SK-N-SH (cell line): ENCODE data around the gene LRRC8C. TPM values are rescaled to one million over a fixed set of nuclear protein-coding genes. Genes with fewer than 3 reads are reported as not detected.

ENCODE experiments used
- CTCF ChIA-PET: fragments of 300-600, 350-600 bp; formaldehyde crosslinking; extraction: SDS; loops from one replicate; lab custom pipeline; 2021; lab: Yijun Ruan, JAX
- POLR2A ChIA-PET: fragments of 350-600 bp; sonication (Branson Sonifier 250); formaldehyde crosslinking; extraction: SDS; loops from one replicate; lab custom pipeline; 2020; ENCODE audit warnings: antibody characterized with exemption, inconsistent platforms; lab: Yijun Ruan, JAX
- DNase-seq: peaks from one replicate; pipeline ENCODE4 v3.0.0; 2012
- H2AFZ ChIP-seq: fragments of 200-600 bp; sonication (generic); 2 replicates; pipeline ENCODE4 v1.8.1; 2016; ENCODE audit warnings: antibody characterized with exemption, mild to moderate bottlenecking, low read depth
- H3F3A ChIP-seq: fragments of 200-600 bp; sonication (generic); replicated peaks from 2 replicates; pipeline ENCODE3; 2016; ENCODE audit warnings: antibody characterized with exemption, mild to moderate bottlenecking; ENCODE audit not compliant: insufficient read depth
- H3K27ac ChIP-seq, 2 experiments: fragments of 200-500 bp in 1 of 2; fragments of 200-600 bp in 1 of 2; sonication (Bioruptor generic) in 1 of 2; sonication (generic), shearing (Covaris generic) in 1 of 2; 2 replicates each; pipeline versions ENCODE4 v1.5.1 to v1.6.1; 2014 to 2016; ENCODE audit warnings: low read depth in 2 of 2, inconsistent platforms in 1 of 2, low read length in 1 of 2, mild to moderate bottlenecking in 1 of 2, mixed read lengths in 1 of 2
- H3K27me3 ChIP-seq: fragments of 200-600 bp; sonication (generic), shearing (Covaris generic); 2 replicates; pipeline ENCODE4 v1.6.1; 2016; ENCODE audit warnings: mixed run types; ENCODE audit not compliant: insufficient read depth
- H3K36me3 ChIP-seq, 2 experiments: fragments of 200-500 bp in 1 of 2; fragments of 200-600 bp in 1 of 2; sonication (Bioruptor generic) in 1 of 2; sonication (generic) in 1 of 2; replicated peaks in 1 of 2; 2 replicates each; pipeline versions ENCODE3 to v1.5.1; 2014 to 2016; ENCODE audit warnings: low read length in 1 of 2, mild to moderate bottlenecking in 1 of 2; ENCODE audit not compliant: insufficient read depth in 2 of 2, control insufficient read depth in 1 of 2
- H3K4me1 ChIP-seq, 2 experiments: fragments of 200-500 bp in 1 of 2; fragments of 200-600 bp in 1 of 2; sonication (Bioruptor generic) in 1 of 2; sonication (generic), shearing (Covaris generic) in 1 of 2; 2 replicates each; pipeline versions ENCODE4 v1.5.1 to v1.6.1; 2014 to 2016; ENCODE audit warnings: low read depth in 1 of 2, low read length in 1 of 2, mixed run types in 1 of 2; ENCODE audit not compliant: insufficient read depth in 2 of 2, control insufficient read depth in 1 of 2
- H3K4me2 ChIP-seq: fragments of 200-600 bp; sonication (generic), shearing (Covaris generic); 2 replicates; pipeline ENCODE4 v1.6.1; 2017; ENCODE audit warnings: mixed run types
- H3K4me3 ChIP-seq, 2 experiments: fragments of 200-500 bp in 1 of 2; fragments of 200-600 bp in 1 of 2; sonication (Bioruptor generic) in 1 of 2; sonication (generic), shearing (Covaris generic) in 1 of 2; 2 replicates each; pipeline versions ENCODE4 v1.5.1 to v1.8.1; 2014 to 2016; ENCODE audit warnings: low read depth in 2 of 2, inconsistent platforms in 1 of 2, low read length in 1 of 2, mild to moderate bottlenecking in 1 of 2, mixed read lengths in 1 of 2, moderate library complexity in 1 of 2
- H3K79me2 ChIP-seq: fragments of 200-600 bp; sonication (generic); 2 replicates; pipeline ENCODE4 v1.8.1; 2017; ENCODE audit warnings: mild to moderate bottlenecking; ENCODE audit not compliant: insufficient read depth
- H3K9ac ChIP-seq: fragments of 200-600 bp; sonication (generic); 2 replicates; pipeline ENCODE4 v1.6.1; 2017; ENCODE audit warnings: mixed run types
- H3K9me2 ChIP-seq: fragments of 200-600 bp; sonication (generic); 2 replicates; pipeline ENCODE4 v1.6.1; 2017; ENCODE audit warnings: mixed run types
- H3K9me3 ChIP-seq: fragments of 200-600 bp; sonication (generic); 2 replicates; pipeline ENCODE4 v1.6.1; 2017; ENCODE audit warnings: mixed run types, mild to moderate bottlenecking, moderate library complexity
- H4K20me1 ChIP-seq: fragments of 200-600 bp; sonication (generic); 2 replicates; pipeline ENCODE4 v1.6.1; 2017; ENCODE audit warnings: mild to moderate bottlenecking, mixed run types; ENCODE audit not compliant: insufficient read depth
- EP300 ChIP-seq, 2 experiments: IDR thresholded peaks; 2 replicates each; pipeline versions ENCODE4 v1.4.0 to v1.6.1; 2012; ENCODE audit warnings: borderline replicate concordance in 1 of 2, low read depth in 1 of 2, low read length in 1 of 2
- EZH2phosphoT487 ChIP-seq: fragments of 200-600 bp; sonication (generic); IDR thresholded peaks from 2 replicates; pipeline ENCODE4 v1.6.1; 2017; ENCODE audit warnings: low read depth, mixed run types, mild to moderate bottlenecking, antibody characterized with exemption, moderate library complexity, borderline replicate concordance
- FOSL2 ChIP-seq: IDR thresholded peaks from 2 replicates; pipeline ENCODE4 v1.4.0; 2012; ENCODE audit warnings: low read depth, mild to moderate bottlenecking, moderate library complexity, borderline replicate concordance
- FOXJ3 ChIP-seq: sonication (generic); formaldehyde crosslinking; IDR thresholded peaks from 2 replicates; pipeline ENCODE4 v1.5.1; 2020; ENCODE audit warnings: mild to moderate bottlenecking, missing genetic modification reagents
- FOXM1 ChIP-seq: IDR thresholded peaks from 2 replicates; pipeline ENCODE4 v1.4.0; 2012; ENCODE audit warnings: low read depth, mild to moderate bottlenecking
- GABPA ChIP-seq: IDR thresholded peaks from 2 replicates; pipeline ENCODE4 v1.4.0; 2012; ENCODE audit warnings: low read depth, mild to moderate bottlenecking
- GATA2 ChIP-seq: sonication (generic); formaldehyde crosslinking; IDR thresholded peaks from 2 replicates; pipeline ENCODE4 v1.5.0; 2020; ENCODE audit warnings: mild to moderate bottlenecking, missing genetic modification reagents
- IRF3 ChIP-seq: fragments of 150-350 bp; IDR thresholded peaks from 2 replicates; pipeline ENCODE4 v1.6.1; 2016; ENCODE audit warnings: mild to moderate bottlenecking, low read depth, low read length
- MAX ChIP-seq: IDR thresholded peaks from 2 replicates; pipeline ENCODE4 v1.4.0; 2012; ENCODE audit warnings: low read depth
- POLR2AphosphoS5 ChIP-seq: IDR thresholded peaks from 2 replicates; pipeline ENCODE4 v1.6.1; 2012; ENCODE audit warnings: low read depth, low read length
- RAD21 ChIP-seq: IDR thresholded peaks from 2 replicates; pipeline ENCODE4 v1.6.1; 2012; ENCODE audit warnings: mild to moderate bottlenecking, low read length
- RFX5 ChIP-seq: IDR thresholded peaks from 2 replicates; pipeline ENCODE4 v1.6.1; 2012; ENCODE audit warnings: mild to moderate bottlenecking, improper control_type of control experiment, low read length
- SIN3A ChIP-seq: IDR thresholded peaks from 2 replicates; pipeline ENCODE4 v1.6.1; 2012; ENCODE audit warnings: low read depth, mild to moderate bottlenecking, low read length, moderate library complexity, borderline replicate concordance
- SMC3 ChIP-seq: IDR thresholded peaks from 2 replicates; pipeline ENCODE4 v1.6.1; 2012; ENCODE audit warnings: low read depth, low read length, improper control_type of control experiment
- TAF1 ChIP-seq: IDR thresholded peaks from 2 replicates; pipeline ENCODE4 v1.6.1; 2012; ENCODE audit warnings: low read depth, mild to moderate bottlenecking, low read length, moderate library complexity, borderline replicate concordance
- TCF12 ChIP-seq: IDR thresholded peaks from 2 replicates; pipeline ENCODE4 v1.4.0; 2012
- TEAD4 ChIP-seq: IDR thresholded peaks from 2 replicates; pipeline ENCODE4 v1.4.0; 2012; ENCODE audit warnings: mild to moderate bottlenecking, borderline replicate concordance; ENCODE audit not compliant: insufficient read depth
- USF1 ChIP-seq: IDR thresholded peaks from 2 replicates; pipeline ENCODE4 v1.4.0; 2012; ENCODE audit warnings: low read depth, borderline replicate concordance
- YY1 ChIP-seq: IDR thresholded peaks from 2 replicates; pipeline ENCODE4 v1.4.0; 2012; ENCODE audit warnings: low read depth, mild to moderate bottlenecking
- WGBS: methylation state at CpG from one replicate; pipeline ENCODE4 v1.1.6; 2017; ENCODE audit warnings: low lambda C conversion rate; 5-methylcytosine and 5-hydroxymethylcytosine counted together
- polyA plus RNA-seq, 3 experiments: library from polyadenylated mRNA; depleted of rRNA; stranded (reverse); fragments of >200 nt; gene quantifications; 2 replicates each; pipeline ENCODE4 v1.2.3, GENCODE V29; 2012
- TF ChIP-seq, protein P1 (sequence below): IDR thresholded peaks from 2 replicates; pipeline ENCODE4 v1.6.1; 2012; ENCODE audit warnings: mild to moderate bottlenecking, low read depth, low read length, moderate library complexity

Gene LRRC8C
- polyA plus RNA-seq, 1 of the 3 experiments (the other 2 are of a cell fraction) = 4.2 TPM

DNA sequence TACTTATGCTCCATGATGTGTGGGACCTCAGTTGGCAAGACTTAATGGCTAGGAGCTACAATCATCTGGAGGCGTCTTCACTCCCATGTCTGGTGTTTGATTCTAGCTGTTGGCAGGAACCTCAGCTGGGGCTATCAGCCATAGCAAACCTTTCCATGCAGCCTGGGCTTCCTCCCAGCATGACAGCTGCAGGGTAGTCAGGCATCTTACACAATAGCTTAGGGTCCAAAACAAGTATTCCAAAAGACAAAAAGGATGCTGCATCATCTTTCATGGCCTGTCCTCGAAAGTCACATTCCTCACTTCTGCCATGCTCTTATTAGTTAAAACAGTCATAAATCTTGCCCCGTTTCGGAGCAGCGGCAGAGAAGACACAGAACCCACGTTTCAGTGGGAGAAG is 90.9 kb downstream of the LRRC8C start:
- no peak for DNase-seq
- H3K4me1 ChIP-seq = peaks cover 15 to 40% of the 10 kb centered on the region in 2 experiments
- H3K9ac ChIP-seq = no peak overlapping the region
- no peak overlapping the region for H3K4me3 ChIP-seq
- CTCF ChIA-PET = no interaction called here
- no peaks in the 10 kb centered on the region for H3K9me3 ChIP-seq
- no peaks in the 10 kb centered on the region for H3K79me2 ChIP-seq
- no peak overlapping the region for H3K4me2 ChIP-seq
- H3K9me2 ChIP-seq = no peaks in the 10 kb centered on the region
- TF ChIP-seq FOXM1 (no peak), USF1 (no peak), MAX (no peak), IRF3 (no peak), YY1 (no peak), RAD21 (no peak), GATA2 (CRISPR knock-in tag) (no peak), FOSL2 (no peak), TAF1 (no peak), SIN3A (no peak), FOXJ3 (CRISPR knock-in tag) (no peak), TCF12 (no peak), POLR2AphosphoS5 (no peak), TEAD4 (no peak), RFX5 (no peak), SMC3 (no peak), EZH2phosphoT487 (no peak), EP300 (IDR thresholded peaks at IDR 0.05; ENCODE audit: borderline replicate concordance in 1 of 2, low read depth in 1 of 2, low read length in 1 of 2) (no peak), GABPA (no peak)
- TF ChIP-seq, protein P1, sequence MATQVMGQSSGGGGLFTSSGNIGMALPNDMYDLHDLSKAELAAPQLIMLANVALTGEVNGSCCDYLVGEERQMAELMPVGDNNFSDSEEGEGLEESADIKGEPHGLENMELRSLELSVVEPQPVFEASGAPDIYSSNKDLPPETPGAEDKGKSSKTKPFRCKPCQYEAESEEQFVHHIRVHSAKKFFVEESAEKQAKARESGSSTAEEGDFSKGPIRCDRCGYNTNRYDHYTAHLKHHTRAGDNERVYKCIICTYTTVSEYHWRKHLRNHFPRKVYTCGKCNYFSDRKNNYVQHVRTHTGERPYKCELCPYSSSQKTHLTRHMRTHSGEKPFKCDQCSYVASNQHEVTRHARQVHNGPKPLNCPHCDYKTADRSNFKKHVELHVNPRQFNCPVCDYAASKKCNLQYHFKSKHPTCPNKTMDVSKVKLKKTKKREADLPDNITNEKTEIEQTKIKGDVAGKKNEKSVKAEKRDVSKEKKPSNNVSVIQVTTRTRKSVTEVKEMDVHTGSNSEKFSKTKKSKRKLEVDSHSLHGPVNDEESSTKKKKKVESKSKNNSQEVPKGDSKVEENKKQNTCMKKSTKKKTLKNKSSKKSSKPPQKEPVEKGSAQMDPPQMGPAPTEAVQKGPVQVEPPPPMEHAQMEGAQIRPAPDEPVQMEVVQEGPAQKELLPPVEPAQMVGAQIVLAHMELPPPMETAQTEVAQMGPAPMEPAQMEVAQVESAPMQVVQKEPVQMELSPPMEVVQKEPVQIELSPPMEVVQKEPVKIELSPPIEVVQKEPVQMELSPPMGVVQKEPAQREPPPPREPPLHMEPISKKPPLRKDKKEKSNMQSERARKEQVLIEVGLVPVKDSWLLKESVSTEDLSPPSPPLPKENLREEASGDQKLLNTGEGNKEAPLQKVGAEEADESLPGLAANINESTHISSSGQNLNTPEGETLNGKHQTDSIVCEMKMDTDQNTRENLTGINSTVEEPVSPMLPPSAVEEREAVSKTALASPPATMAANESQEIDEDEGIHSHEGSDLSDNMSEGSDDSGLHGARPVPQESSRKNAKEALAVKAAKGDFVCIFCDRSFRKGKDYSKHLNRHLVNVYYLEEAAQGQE = no peak
- TF ChIP-seq, all 33 proteins: peak for 0
- Histone ChIP-seq H3F3A (peaks cover 18% of the 10 kb centered on the region), H2AFZ (no peak overlapping the region), H3K27me3 (no peaks in the 10 kb centered on the region), H3K27ac (no peak overlapping the region), H3K36me3 (no peaks in the 10 kb centered on the region), H4K20me1 (no peaks in the 10 kb centered on the region)
- 81% methylated on average over 6 of the region's 6 CpGs for WGBS
- POLR2A ChIA-PET = no interaction called here
